ENCODE data around the gene PDX1. TPM values are rescaled to one million over a fixed set of nuclear protein-coding genes. Genes with fewer than 3 reads are reported as not detected.

The PDX1 gene
- polyA plus RNA-seq, 3 donors = not detected

GRCh38 chr13:27915301-27916207, 4.2 kb upstream of the PDX1 start:
- DNase-seq = no peak
- H3K9ac ChIP-seq (ENCODE audit: insufficient read depth, low read length, poor library complexity, severe bottlenecking) = no peak overlapping the region
- H3K27me3 Mint-ChIP-seq (ENCODE audit: low read depth in 3 of 3) = peaks cover 75 to 94% (median 88%) of the 10 kb centered on the region in 3 donors
- no peaks in the 10 kb centered on the region for H3K79me2 ChIP-seq (ENCODE audit: insufficient read depth, low read length)
- H3K27ac Mint-ChIP-seq = peak overlapping the region in 1 of 7 donors; percentile 15
- H2AFZ ChIP-seq (ENCODE audit: insufficient read depth, low read depth, low read length, poor library complexity, severe bottlenecking) = no peak overlapping the region
- 72% methylated on average over 6 of the region's 10 CpGs for WGBS (ENCODE audit: insufficient coverage)
- peaks cover 71 to 86% of the 10 kb centered on the region in 2 donors for H3K27me3 ChIP-seq (ENCODE audit: control insufficient read depth in 2 of 2, insufficient read depth in 2 of 2, low read length in 2 of 2)
- intact Hi-C loops (cut with micrococcal nuclease) = no loop called here
- peaks cover 13% of the 10 kb centered on the region for H3K4me1 Mint-ChIP-seq
- no peak for TF ChIP-seq CTCF (IDR thresholded peaks at IDR 0.05)
- H3K4me3 ChIP-seq (replicated peaks in 1 of 3; ENCODE audit: low read depth in 2 of 3, low read length in 3 of 3) = no peak overlapping the region
- no peak overlapping the region for H3K4me2 ChIP-seq (replicated peaks; ENCODE audit: extremely low read depth, low read length, poor library complexity, severe bottlenecking)
- H3K9me3 Mint-ChIP-seq = peaks cover 0 to 22% (median 10%) of the 10 kb centered on the region in 7 donors
- H3K36me3 Mint-ChIP-seq = peaks cover 2 to 5% of the 10 kb centered on the region in 2 donors
- H3K4me1 ChIP-seq (ENCODE audit: control insufficient read depth in 1 of 2, insufficient read depth in 2 of 2, low read length in 2 of 2) = peaks cover 8 to 11% of the 10 kb centered on the region in 2 donors
- no peak overlapping the region for H3K27ac ChIP-seq (ENCODE audit: low read depth in 1 of 2, low read length in 2 of 2)
- no peaks in the 10 kb centered on the region for H3K36me3 ChIP-seq (replicated peaks in 1 of 2; ENCODE audit: control insufficient read depth in 1 of 2, insufficient read depth in 2 of 2, low read length in 2 of 2)
- H3K4me3 Mint-ChIP-seq = peak overlapping the region in 1 of 2 donors; percentile 66
- peaks cover 0 to 23% of the 10 kb centered on the region in 2 donors for H3K9me3 ChIP-seq (replicated peaks in 1 of 2; ENCODE audit: control insufficient read depth in 1 of 2, insufficient read depth in 1 of 2, low read length in 2 of 2)
- H4K20me1 ChIP-seq (ENCODE audit: insufficient read depth, low read length) = no peaks in the 10 kb centered on the region

GRCh38 chr13:27917121-27917947, 2.5 kb upstream of the PDX1 start:
- no peak overlapping the region for H3K27ac ChIP-seq (ENCODE audit: low read depth in 1 of 2, low read length in 2 of 2)
- Mint-ChIP-seq H3K4me3 (peak overlapping the region in 1 of 2 donors; percentile 77), H3K4me1 (peaks cover 24% of the 10 kb centered on the region), H3K27ac (no peak overlapping the region), H3K9me3 (peaks cover 0 to 23% (median 13%) of the 10 kb centered on the region in 7 donors), H3K27me3 (ENCODE audit: low read depth in 3 of 3) (peaks cover 86 to 95% (median 94%) of the 10 kb centered on the region in 3 donors), H3K36me3 (peaks cover 4 to 5% of the 10 kb centered on the region in 2 donors)
- DNase-seq = no peak
- H3K9me3 ChIP-seq (replicated peaks in 1 of 2; ENCODE audit: control insufficient read depth in 1 of 2, insufficient read depth in 1 of 2, low read length in 2 of 2) = peaks cover 0 to 30% of the 10 kb centered on the region in 2 donors
- H3K9ac ChIP-seq (ENCODE audit: insufficient read depth, low read length, poor library complexity, severe bottlenecking) = no peak overlapping the region
- no peak overlapping the region for H3K4me3 ChIP-seq (replicated peaks in 1 of 3; ENCODE audit: low read depth in 2 of 3, low read length in 3 of 3)
- no peaks in the 10 kb centered on the region for H3K79me2 ChIP-seq (ENCODE audit: insufficient read depth, low read length)
- H4K20me1 ChIP-seq (ENCODE audit: insufficient read depth, low read length) = no peaks in the 10 kb centered on the region
- 3% methylated on average over 15 of the region's 48 CpGs for WGBS (ENCODE audit: insufficient coverage)
- H3K4me2 ChIP-seq (replicated peaks; ENCODE audit: extremely low read depth, low read length, poor library complexity, severe bottlenecking) = no peak overlapping the region
- H3K27me3 ChIP-seq (ENCODE audit: control insufficient read depth in 2 of 2, insufficient read depth in 2 of 2, low read length in 2 of 2) = peaks cover 81 to 90% of the 10 kb centered on the region in 2 donors
- intact Hi-C loops (cut with micrococcal nuclease) = no loop called here
- peaks cover 22 to 27% of the 10 kb centered on the region in 2 donors for H3K4me1 ChIP-seq (ENCODE audit: control insufficient read depth in 1 of 2, insufficient read depth in 2 of 2, low read length in 2 of 2)
- no peak for TF ChIP-seq CTCF (IDR thresholded peaks at IDR 0.05)
- H2AFZ ChIP-seq (ENCODE audit: insufficient read depth, low read depth, low read length, poor library complexity, severe bottlenecking) = no peak overlapping the region
- no peaks in the 10 kb centered on the region for H3K36me3 ChIP-seq (replicated peaks in 1 of 2; ENCODE audit: control insufficient read depth in 1 of 2, insufficient read depth in 2 of 2, low read length in 2 of 2)
